Renal cortex interstitium (tissue), 15 donors: ENCODE data around the gene FUCA2. TPM values are rescaled to one million over a fixed set of nuclear protein-coding genes. Genes with fewer than 3 reads are reported as not detected.

ENCODE experiments used
- DNase-seq, 11 donors: peaks; one replicate each; pipeline ENCODE4 v3.0.0-alpha.2; 2013; ENCODE audit warnings: low read depth in 9 of 11, low spot score in 4 of 11; ENCODE audit errors: extremely low read depth in 1 of 11
- long read RNA-seq, 16 experiments: transcript quantifications; one replicate each; lab custom pipeline, GENCODE V29; 2026
- polyA plus RNA-seq, 3 donors: library from polyadenylated mRNA; unstranded; fragments of 120-200 nt; gene quantifications; one replicate each; pipeline ENCODE4 v1.2.1, GENCODE V29; 2013; ENCODE audit not compliant: insufficient read length in 3 of 3

Gene FUCA2, protein sequence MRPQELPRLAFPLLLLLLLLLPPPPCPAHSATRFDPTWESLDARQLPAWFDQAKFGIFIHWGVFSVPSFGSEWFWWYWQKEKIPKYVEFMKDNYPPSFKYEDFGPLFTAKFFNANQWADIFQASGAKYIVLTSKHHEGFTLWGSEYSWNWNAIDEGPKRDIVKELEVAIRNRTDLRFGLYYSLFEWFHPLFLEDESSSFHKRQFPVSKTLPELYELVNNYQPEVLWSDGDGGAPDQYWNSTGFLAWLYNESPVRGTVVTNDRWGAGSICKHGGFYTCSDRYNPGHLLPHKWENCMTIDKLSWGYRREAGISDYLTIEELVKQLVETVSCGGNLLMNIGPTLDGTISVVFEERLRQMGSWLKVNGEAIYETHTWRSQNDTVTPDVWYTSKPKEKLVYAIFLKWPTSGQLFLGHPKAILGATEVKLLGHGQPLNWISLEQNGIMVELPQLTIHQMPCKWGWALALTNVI
- polyA plus RNA-seq: 10 to 100 TPM; 61.2 to 68.0 (median 65.5) TPM
- long read RNA-seq, donor 1, transcript FUCA2-201 (7 exons, 2,356 nt): major isoform, 12 of 33 reads
- long read RNA-seq, donor 1, partial matches to known transcripts: 21 of 33 reads
- long read RNA-seq, donor 1, other reads (novel, unspliced or antisense): 0 of 33 reads
- long read RNA-seq, donor 2, transcript FUCA2-201 (7 exons, 2,356 nt): major isoform, 19 of 35 reads
- long read RNA-seq, donor 2, partial matches to known transcripts: 16 of 35 reads
- long read RNA-seq, donor 2, other reads (novel, unspliced or antisense): 0 of 35 reads
- long read RNA-seq, donor 3, transcript FUCA2-201 (7 exons, 2,356 nt): major isoform, 33 of 38 reads
- long read RNA-seq, donor 3, partial matches to known transcripts: 5 of 38 reads
- long read RNA-seq, donor 3, other reads (novel, unspliced or antisense): 0 of 38 reads
- long read RNA-seq, donor 4, transcript FUCA2-201 (7 exons, 2,356 nt): major isoform, 7 of 8 reads
- long read RNA-seq, donor 4, partial matches to known transcripts: 0 of 8 reads
- long read RNA-seq, donor 4, other reads (novel, unspliced or antisense): 0 of 8 reads
- long read RNA-seq, donor 5: 0 reads
- long read RNA-seq, donor 6, transcript FUCA2-201 (7 exons, 2,356 nt): major isoform, 19 of 25 reads
- long read RNA-seq, donor 6, partial matches to known transcripts: 5 of 25 reads
- long read RNA-seq, donor 6, other reads (novel, unspliced or antisense): 0 of 25 reads
- long read RNA-seq, donor 7, transcript FUCA2-201 (7 exons, 2,356 nt): major isoform, 26 of 50 reads
- long read RNA-seq, donor 7, partial matches to known transcripts: 24 of 50 reads
- long read RNA-seq, donor 7, other reads (novel, unspliced or antisense): 0 of 50 reads
- long read RNA-seq, donor 8: 0 reads
- long read RNA-seq, donor 9, transcript FUCA2-201 (7 exons, 2,356 nt): major isoform, 20 of 39 reads
- long read RNA-seq, donor 9, partial matches to known transcripts: 19 of 39 reads
- long read RNA-seq, donor 9, other reads (novel, unspliced or antisense): 0 of 39 reads
- long read RNA-seq, donor 10, transcript FUCA2-201 (7 exons, 2,356 nt): major isoform, 19 of 19 reads
- long read RNA-seq, donor 10, partial matches to known transcripts: 0 of 19 reads
- long read RNA-seq, donor 10, other reads (novel, unspliced or antisense): 0 of 19 reads
- long read RNA-seq, donor 11, transcript FUCA2-201 (7 exons, 2,356 nt): major isoform, 24 of 24 reads
- long read RNA-seq, donor 11, partial matches to known transcripts: 0 of 24 reads
- long read RNA-seq, donor 11, other reads (novel, unspliced or antisense): 0 of 24 reads
- long read RNA-seq, donor 12, partial matches to known transcripts: 11 of 15 reads
- long read RNA-seq, donor 12, other reads (novel, unspliced or antisense): 0 of 15 reads
- long read RNA-seq, donor 13: 0 reads
- long read RNA-seq, donor 14, transcript FUCA2-201 (7 exons, 2,356 nt): major isoform, 13 of 13 reads
- long read RNA-seq, donor 14, partial matches to known transcripts: 0 of 13 reads
- long read RNA-seq, donor 14, other reads (novel, unspliced or antisense): 0 of 13 reads
- long read RNA-seq, donor 15, transcript FUCA2-201 (7 exons, 2,356 nt): major isoform, 15 of 16 reads
- long read RNA-seq, donor 15, partial matches to known transcripts: 0 of 16 reads
- long read RNA-seq, donor 15, other reads (novel, unspliced or antisense): 0 of 16 reads
- long read RNA-seq, donor 16, transcript FUCA2-201 (7 exons, 2,356 nt): major isoform, 48 of 69 reads
- long read RNA-seq, donor 16, partial matches to known transcripts: 19 of 69 reads
- long read RNA-seq, donor 16, other reads (novel, unspliced or antisense): 0 of 69 reads

DNA sequence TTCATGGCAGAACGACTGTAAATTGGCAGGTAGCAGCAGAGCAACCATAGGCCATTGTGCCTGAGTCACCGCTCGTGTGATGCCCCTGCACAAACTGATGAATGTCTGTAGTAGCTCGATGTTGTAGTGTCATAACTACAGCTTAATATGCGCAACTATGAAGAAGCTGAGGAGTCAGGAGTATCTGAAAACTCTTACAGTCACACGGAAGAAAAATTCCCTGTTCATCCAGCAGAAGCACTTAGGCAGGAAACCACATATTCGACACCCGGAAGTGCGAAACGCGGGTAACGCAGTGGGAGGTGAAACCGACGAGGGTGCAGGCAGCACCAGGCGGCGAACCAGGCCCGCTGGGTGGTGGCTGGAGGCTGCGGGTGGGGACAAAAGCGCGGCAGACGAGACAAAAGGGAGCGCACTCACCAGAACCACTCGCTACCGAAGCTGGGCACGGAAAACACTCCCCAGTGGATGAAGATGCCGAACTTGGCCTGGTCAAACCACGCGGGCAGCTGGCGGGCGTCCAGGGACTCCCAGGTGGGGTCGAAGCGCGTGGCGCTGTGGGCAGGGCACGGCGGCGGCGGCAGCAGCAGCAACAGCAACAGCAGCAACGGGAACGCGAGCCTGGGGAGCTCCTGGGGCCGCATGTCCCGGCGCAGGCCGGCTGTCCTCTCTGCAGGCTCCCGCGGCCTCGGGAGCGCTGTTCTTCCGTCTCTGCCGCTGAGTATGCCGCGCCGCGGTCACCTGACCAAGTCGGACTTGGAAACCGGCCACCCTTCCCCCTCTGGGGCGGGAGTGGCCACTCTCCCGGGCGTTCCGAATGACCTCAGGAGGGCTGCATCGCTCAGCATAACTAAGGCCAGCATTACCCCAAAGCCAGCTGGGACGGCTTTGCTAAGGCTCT, at the start of gene FUCA2:
Gene FUCA2, minus strand, starts transcription at position 730 of the 901 bp plus-strand sequence. Its CDS starts 86 bp downstream, at position 644.
- DNase-seq: peak; percentile 68 to 88 (median 82)

DNA sequence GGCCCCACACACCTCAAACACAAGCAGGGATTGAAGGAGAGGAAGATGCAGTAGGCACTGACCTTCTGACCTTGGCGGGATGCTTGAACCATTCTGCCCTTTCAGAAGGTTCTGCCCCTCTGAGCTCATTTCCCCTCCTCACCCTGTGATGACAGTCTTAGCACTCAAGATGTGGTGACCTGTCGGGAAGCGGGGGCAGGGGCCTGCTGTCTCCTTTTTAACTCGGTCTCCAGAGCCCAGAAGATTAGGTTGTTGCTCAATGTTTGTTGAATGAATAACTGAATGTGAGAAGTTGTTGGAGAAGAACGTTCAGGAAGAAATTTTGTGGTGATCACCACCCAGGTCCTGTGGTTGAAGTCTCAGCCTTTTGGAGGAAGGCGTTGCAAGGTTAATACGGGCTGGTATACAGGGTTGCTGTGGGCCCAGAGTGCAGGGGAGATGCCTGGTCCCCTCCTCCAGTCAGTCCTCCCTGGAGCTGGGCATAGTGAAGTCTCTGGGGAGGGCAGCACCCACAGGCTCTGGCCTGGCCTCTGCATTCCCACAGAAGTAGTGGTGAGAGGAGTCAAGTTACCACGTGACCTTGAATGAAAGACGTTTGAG, 49.7 kb upstream of the FUCA2 start:
- no peak for DNase-seq

DNA sequence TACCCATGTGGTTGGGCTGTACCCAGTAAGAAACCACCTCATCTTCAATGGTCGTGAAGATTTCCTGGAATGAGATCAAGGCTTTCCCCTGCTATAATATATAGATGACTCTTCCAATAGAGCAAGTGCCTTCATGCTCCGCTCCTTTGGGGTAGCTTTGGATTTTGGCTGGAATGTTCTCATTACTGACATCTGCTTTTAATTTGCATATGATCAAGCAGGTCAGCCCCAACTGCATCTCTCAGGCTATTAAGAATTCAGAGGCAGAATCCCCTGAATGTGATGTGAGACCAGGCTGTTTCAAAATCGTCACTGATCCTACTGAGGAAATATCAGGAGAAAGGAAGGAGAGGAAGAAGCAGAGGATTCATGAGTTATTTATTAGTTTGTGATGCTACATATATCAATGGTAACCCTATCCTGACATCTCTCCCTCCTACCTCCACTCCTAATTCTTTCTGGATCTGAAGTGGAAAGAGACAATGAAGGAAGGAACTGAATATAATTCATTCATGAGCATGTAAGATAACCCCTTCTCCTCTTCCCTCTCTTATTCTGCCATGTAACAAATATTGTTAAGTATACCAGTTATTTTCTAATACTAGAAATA, 47.6 kb upstream of the FUCA2 start:
- peak in 1 of 11 donors; percentile 42 for DNase-seq

DNA sequence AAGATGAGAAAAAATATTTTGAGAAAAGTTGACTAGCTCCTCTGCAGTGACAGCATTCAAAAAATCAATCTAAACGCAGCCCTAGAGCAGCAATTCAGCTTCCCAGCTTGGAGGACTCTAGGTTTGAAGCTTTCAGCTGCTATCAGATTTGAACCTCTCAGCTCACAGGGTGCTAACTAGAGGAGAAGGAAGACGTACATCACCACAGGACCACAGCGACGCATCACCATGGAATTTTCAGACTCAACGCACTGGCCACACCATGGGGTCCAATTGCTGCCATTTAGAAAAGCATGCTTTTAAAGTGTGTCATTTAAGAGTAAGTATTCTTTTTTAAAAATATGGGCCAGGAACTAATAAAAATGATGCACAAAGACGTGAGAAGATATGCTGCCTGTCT, 45.0 kb upstream of the FUCA2 start:
- DNase-seq: no peak

DNA sequence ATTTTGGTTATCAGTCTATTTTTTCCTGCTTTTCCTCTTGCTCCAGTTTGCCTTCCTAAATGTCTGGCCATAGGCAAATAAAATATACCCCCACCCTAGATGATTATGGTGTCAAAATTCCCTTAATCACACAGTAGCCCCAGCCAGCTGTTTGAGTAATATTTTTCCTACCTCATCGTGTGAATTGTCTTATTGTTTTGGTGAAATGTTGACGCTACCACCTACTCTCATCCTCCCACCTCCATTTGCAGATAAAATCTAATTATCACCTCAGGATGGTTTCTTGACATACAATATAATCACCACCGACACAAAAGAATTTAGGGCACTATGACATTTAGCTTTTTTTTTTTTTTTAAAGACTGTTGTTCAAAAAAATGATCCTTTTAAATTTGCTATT, 44.1 kb upstream of the FUCA2 start:
- DNase-seq: no peak

DNA sequence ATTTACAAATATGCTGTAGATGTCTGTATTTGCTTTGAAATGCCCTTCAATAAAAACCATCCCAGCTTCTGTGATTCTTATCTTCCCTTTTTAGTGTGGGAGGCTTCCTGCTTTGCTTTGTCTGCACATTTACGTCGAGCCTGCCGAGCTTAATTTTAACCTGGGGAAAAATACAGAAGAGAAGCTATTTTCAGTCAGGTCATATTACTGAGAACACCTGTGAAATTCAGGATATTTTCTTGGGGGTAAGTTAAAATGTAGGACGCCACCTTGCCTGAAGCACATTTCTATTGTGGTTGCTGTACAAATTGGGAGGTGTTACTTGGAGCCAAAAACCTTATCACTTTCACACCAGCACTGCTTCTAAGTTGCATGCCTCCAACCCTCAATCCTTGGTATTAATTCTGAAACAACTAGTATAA, 43.6 kb upstream of the FUCA2 start:
- no peak for DNase-seq

DNA sequence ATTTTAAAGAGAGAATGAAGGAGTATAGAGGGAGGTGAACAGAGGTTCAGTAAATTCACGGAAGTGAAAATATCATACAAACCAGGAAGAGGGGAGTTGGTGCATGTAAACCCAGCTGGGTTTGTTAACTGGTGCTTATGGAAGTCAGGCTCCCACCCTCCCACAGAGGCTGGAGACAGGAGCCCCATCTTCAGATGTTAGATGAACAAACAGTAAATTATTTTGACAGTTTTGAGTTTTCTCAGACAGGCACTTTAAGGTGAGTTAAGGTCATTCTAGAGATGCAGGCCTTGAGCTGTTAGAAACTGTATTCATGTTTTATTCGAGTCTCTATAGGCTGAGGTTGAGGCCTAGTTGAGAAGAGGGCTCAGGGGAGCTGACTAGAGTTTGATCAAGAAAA, 41.8 kb upstream of the FUCA2 start:
- no peak for DNase-seq

DNA sequence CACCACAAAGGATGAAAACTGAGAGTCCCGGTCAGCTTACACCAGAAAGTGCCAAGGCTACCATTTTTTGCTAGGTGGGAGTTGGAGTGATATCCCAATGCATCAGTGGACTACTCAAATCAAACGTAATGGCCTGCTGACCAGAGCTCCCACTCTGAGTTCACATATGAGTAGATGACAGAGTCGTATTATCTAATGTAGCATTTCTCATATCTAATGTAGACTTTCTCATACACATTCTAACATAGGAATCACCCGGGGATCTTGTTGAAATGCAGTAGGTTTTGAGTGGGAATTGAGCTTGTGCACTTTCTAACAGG, 38.4 kb upstream of the FUCA2 start:
- DNase-seq: no peak

DNA sequence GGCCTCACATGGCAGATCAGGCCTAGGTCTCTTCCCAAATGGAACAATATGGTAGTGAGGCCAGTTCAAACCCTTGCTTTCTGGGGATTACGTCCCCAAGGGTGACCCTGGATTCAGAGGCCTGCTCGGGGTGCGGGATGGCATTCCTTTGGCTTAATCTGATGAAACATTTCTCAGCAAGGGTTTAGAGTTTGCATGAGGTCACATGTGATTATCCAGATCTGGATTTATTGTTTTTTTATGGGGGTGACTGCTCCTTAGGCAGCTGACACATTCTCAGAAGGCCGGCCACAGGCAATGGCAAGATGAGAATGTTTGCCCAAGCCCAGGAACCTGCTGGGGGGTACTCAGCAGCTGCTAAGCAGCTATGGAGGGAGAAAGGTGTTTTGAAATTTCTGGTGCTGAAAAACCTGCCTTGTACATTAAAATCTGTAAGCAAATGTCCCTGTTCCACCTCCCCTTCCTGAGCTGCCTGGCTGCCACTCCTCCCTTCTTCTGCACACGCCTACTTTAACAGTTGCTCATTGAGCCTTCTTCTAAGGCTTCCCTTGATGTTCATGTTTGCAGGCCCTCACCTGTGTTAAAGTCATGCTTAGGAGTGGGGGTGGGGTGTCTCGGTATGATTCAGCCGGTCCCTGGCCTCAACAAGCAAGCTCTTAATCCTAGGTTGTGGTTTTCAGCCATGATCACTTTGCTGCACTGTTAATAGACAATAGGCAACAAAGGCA, 37.9 kb upstream of the FUCA2 start:
- DNase-seq: no peak

DNA sequence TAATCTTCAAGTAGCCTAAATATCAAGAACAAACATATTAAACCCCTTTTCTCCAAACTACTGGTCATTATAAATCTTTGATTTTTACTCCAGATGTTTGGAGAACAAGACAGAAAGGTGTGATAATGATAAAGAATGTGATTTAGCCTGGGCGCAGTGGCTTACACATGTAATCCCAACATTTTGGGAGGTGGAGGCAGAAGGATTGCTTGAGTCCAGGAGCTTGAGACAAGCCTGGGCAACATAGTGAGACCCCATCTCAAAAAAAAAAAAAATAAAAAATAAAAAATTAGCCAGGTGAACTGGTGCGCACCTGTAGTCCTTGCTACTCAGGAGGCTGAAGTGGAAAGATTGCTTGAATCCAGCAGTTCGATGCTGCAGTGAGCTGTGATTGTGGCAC, 35.1 kb upstream of the FUCA2 start:
- DNase-seq: no peak

DNA sequence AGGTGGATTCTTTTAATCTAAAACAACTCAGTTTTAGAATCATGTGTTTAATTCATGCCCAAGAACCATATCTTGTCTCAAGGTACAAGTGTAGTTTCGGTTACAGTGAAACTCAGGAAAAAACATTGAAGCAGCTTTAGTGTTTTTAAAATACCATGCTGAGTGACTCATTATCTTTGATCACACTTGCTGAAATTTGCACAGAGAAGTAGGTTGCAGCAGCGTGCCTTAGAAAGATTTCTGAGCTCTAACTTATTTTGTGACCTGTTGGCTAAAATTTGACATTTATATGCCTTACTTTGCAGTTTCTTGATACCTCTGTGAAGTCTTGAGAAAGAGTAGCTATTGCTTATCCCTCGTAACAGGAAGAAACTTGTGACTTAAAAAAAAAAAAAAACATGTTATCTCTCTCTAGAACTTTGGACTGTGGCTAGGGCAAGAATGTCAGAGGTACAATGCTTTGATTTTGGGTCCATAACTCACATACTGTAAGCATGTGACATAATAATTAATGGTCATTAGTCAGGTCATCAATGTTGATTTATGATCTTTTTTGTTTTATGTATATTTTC, 34.5 kb upstream of the FUCA2 start:
- DNase-seq: no peak

DNA sequence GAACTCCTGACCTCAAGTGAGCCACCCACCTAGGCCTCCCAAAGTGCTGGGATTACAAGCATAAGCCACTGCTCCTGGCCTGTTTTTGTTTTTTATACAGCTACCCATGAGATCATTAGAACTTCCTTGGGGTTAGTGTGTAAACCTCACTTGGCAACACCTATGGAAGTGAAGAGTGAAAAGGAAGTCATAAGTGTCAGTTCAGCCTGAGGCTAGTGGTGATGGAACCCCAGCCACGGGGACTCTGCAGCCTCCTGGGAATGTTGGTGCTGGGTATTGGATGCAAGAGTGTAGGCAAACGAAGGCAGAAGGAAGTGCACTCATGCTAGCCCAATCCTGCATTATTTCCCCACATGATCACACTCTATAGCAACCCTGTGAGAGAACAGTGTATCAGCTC, 33.6 kb upstream of the FUCA2 start:
- DNase-seq: no peak

DNA sequence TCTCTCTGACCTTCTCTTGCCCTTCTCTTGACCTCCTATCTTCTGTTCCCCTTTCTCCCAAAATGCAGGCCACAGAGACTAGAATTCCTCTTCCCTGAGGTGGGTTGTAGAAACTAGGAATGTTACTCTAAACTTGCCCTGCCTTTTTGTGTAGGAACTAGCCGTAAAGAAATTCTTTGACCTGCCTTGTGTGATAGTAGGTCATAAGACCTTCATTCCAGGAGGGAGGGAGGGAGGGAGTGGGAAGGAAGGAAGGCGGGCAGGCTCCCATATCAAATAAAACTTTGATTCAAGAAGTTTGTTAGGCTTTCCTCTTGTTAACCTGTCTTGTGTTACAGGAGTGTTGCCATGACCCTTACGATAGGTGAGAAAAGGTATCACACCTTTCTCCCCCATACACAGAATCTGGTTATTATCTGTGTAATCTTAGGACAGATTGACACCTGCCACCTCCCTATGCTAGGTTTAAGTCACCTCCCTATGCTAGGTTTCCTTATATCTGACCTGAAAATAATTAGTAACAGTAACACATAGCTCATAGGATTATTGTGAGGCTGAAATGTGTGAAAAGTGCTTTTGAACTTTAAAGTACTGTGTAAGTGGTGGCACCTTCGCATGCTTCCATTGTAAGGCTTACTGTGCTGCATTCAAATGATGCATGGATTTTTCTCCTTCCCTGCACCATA, 32.6 kb upstream of the FUCA2 start:
- no peak for DNase-seq

DNA sequence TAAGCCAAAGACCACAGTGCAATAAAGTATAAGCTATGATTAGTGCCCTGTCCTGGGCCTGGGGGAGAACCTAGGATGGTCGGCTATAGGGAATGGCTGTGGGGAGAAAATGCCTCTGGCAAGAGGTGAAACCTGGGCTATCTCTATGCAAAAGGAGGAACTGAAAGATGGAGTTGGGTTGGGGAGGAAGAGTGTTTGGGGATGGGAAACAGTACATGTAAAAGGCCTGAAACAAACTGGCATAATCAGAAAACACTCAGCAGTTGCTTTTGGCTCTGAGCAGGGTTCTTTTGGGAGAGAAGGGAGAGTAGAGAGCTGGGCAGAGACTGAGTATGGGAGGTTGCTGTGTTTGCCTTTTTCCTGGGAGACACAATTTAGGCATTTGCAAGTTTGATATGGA, 31.9 kb upstream of the FUCA2 start:
- DNase-seq: no peak
